ENCODE measurements around the gene C15orf62. TPM values are rescaled to one million over a fixed set of nuclear protein-coding genes. Genes with fewer than 3 reads are reported as not detected.

C15orf62 gene
- polyA plus RNA-seq, 1 donor from 2014 or later: not detected

DNA sequence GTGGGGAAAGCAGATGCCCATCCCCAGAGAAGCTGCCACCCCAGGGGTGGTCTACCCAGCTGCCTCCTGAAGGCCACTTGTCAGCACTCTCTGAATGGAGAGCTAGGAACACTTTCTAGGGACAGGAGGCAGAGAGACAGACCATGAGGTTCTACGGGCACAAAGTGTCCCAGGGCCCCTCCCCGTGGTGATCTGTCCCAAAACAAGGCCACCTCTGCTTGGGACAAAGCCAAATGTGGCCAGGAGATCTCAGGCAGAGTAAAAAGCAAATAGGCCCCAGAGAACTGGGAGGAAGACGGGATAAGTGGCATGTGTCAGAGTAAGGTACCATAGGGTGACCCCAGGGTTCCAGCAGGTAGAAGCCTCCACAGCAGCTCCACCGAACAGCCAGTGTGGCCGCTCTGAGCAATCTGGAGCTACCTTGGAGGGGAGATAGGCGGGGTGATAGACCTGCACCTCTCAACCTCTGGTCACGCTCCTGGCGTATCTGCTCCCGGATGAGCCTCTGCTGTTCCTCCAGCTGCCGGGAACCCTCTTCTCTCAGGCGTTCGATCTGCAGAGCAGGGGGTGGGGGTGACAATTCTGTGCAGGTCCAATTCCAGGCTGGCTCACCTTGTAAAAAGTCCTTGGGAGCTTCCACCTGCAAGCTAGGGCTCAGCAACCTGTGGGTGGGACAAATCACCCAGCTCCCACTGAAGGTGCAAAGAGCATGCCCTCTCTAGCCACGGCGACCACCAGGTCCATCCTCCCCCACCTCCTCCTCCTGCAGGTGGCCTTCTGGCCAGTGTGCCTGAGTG is 6.2 kb downstream of the C15orf62 start:
- no peaks in the 10 kb centered on the region for H3K9me2 ChIP-seq (ENCODE audit: insufficient read depth, low read length)
- H2AFZ ChIP-seq (ENCODE audit: low read depth, low read length): no peak overlapping the region
- H3K4me2 ChIP-seq (ENCODE audit: low read length): no peak overlapping the region
- no peak overlapping the region for H3K27ac ChIP-seq (ENCODE audit: low read length)
- H3F3A ChIP-seq (ENCODE audit: insufficient read depth, low read length, poor library complexity, severe bottlenecking): no peaks in the 10 kb centered on the region
- no peaks in the 10 kb centered on the region for H3K27me3 ChIP-seq (ENCODE audit: insufficient read depth, low read depth, low read length)
- H4K20me1 ChIP-seq (ENCODE audit: insufficient read depth): no peaks in the 10 kb centered on the region
- no peaks in the 10 kb centered on the region for H3K79me2 ChIP-seq (replicated peaks; ENCODE audit: insufficient read depth, low read length)
- no peak overlapping the region for H3K9ac ChIP-seq (ENCODE audit: low read length)
- H3K9me3 ChIP-seq (ENCODE audit: low read length): no peaks in the 10 kb centered on the region
- no peaks in the 10 kb centered on the region for H3K36me3 ChIP-seq (ENCODE audit: insufficient read depth, low read length)
- no peak overlapping the region for H3K4me3 ChIP-seq (ENCODE audit: low read length)
- no peak for TF ChIP-seq SMC3 (conservative IDR thresholded peaks at IDR 0.05; ENCODE audit: poor library complexity)
- TF ChIP-seq, protein P1, sequence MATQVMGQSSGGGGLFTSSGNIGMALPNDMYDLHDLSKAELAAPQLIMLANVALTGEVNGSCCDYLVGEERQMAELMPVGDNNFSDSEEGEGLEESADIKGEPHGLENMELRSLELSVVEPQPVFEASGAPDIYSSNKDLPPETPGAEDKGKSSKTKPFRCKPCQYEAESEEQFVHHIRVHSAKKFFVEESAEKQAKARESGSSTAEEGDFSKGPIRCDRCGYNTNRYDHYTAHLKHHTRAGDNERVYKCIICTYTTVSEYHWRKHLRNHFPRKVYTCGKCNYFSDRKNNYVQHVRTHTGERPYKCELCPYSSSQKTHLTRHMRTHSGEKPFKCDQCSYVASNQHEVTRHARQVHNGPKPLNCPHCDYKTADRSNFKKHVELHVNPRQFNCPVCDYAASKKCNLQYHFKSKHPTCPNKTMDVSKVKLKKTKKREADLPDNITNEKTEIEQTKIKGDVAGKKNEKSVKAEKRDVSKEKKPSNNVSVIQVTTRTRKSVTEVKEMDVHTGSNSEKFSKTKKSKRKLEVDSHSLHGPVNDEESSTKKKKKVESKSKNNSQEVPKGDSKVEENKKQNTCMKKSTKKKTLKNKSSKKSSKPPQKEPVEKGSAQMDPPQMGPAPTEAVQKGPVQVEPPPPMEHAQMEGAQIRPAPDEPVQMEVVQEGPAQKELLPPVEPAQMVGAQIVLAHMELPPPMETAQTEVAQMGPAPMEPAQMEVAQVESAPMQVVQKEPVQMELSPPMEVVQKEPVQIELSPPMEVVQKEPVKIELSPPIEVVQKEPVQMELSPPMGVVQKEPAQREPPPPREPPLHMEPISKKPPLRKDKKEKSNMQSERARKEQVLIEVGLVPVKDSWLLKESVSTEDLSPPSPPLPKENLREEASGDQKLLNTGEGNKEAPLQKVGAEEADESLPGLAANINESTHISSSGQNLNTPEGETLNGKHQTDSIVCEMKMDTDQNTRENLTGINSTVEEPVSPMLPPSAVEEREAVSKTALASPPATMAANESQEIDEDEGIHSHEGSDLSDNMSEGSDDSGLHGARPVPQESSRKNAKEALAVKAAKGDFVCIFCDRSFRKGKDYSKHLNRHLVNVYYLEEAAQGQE (IDR thresholded peaks at IDR 0.05; ENCODE audit: borderline replicate concordance): no peak
- no peak for TF ChIP-seq POLR2AphosphoS5 (IDR thresholded peaks at IDR 0.05)
- TF ChIP-seq, protein P2, sequence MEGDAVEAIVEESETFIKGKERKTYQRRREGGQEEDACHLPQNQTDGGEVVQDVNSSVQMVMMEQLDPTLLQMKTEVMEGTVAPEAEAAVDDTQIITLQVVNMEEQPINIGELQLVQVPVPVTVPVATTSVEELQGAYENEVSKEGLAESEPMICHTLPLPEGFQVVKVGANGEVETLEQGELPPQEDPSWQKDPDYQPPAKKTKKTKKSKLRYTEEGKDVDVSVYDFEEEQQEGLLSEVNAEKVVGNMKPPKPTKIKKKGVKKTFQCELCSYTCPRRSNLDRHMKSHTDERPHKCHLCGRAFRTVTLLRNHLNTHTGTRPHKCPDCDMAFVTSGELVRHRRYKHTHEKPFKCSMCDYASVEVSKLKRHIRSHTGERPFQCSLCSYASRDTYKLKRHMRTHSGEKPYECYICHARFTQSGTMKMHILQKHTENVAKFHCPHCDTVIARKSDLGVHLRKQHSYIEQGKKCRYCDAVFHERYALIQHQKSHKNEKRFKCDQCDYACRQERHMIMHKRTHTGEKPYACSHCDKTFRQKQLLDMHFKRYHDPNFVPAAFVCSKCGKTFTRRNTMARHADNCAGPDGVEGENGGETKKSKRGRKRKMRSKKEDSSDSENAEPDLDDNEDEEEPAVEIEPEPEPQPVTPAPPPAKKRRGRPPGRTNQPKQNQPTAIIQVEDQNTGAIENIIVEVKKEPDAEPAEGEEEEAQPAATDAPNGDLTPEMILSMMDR (IDR thresholded peaks at IDR 0.05; ENCODE audit: poor library complexity, severe bottlenecking): no peak
- no peak for TF ChIP-seq EZH2 (IDR thresholded peaks at IDR 0.05; ENCODE audit: borderline replicate concordance, insufficient read depth, low read length, poor library complexity, severe bottlenecking)
- no peak for TF ChIP-seq RAD21 (conservative IDR thresholded peaks at IDR 0.05)
- no peak for TF ChIP-seq EP300 (conservative IDR thresholded peaks at IDR 0.05; ENCODE audit: poor library complexity, severe bottlenecking)
- no peak for TF ChIP-seq TAF1 (IDR thresholded peaks at IDR 0.05; ENCODE audit: low read depth)
- TF ChIP-seq MXI1 (conservative IDR thresholded peaks at IDR 0.05; ENCODE audit: poor library complexity, severe bottlenecking): no peak

DNA sequence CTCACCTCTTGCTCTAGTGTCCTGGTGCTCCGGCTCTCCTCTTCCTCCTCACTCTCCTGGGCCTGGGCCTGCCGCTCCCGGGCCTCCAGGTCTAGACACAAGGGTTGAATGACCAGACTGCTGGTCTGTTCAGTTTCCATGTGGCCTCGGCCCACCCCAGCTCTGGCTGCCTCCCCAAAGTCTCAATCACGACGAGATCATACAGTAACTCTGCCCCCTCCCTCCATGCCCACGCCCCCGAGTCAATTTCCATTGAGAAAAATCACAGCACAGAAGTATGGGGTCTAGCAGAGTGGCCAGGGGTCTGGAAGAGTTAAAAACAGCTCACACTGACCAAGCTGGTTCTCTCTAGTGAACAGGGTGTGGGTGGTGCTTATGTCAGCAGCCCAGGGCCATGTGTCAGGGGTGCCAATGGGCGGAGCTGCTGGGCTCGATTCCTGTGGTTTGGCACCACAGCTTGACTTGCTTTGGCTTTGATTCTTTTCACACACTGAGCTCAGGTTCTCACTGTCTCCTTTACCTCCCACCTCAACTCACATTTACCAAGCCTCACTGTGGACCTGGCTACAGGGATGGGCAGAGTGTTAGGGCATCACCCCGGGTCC is 6.9 kb downstream of the C15orf62 start:
- no peak overlapping the region for H2AFZ ChIP-seq (ENCODE audit: low read depth, low read length)
- no peak overlapping the region for H3K27ac ChIP-seq (ENCODE audit: low read length)
- TF ChIP-seq TAF1 (IDR thresholded peaks at IDR 0.05; ENCODE audit: low read depth): no peak
- TF ChIP-seq EZH2 (IDR thresholded peaks at IDR 0.05; ENCODE audit: borderline replicate concordance, insufficient read depth, low read length, poor library complexity, severe bottlenecking): no peak
- TF ChIP-seq RAD21 (conservative IDR thresholded peaks at IDR 0.05): no peak
- no peak for TF ChIP-seq POLR2AphosphoS5 (IDR thresholded peaks at IDR 0.05)
- no peak for TF ChIP-seq EP300 (conservative IDR thresholded peaks at IDR 0.05; ENCODE audit: poor library complexity, severe bottlenecking)
- TF ChIP-seq, protein P1 (IDR thresholded peaks at IDR 0.05; ENCODE audit: borderline replicate concordance): no peak
- TF ChIP-seq, protein P2 (IDR thresholded peaks at IDR 0.05; ENCODE audit: poor library complexity, severe bottlenecking): no peak
- TF ChIP-seq SMC3 (conservative IDR thresholded peaks at IDR 0.05; ENCODE audit: poor library complexity): no peak
- no peak for TF ChIP-seq MXI1 (conservative IDR thresholded peaks at IDR 0.05; ENCODE audit: poor library complexity, severe bottlenecking)
- no peaks in the 10 kb centered on the region for H3F3A ChIP-seq (ENCODE audit: insufficient read depth, low read length, poor library complexity, severe bottlenecking)
- H3K4me2 ChIP-seq (ENCODE audit: low read length): no peak overlapping the region
- no peaks in the 10 kb centered on the region for H3K36me3 ChIP-seq (ENCODE audit: insufficient read depth, low read length)
- no peak overlapping the region for H3K4me3 ChIP-seq (ENCODE audit: low read length)
- H3K9me2 ChIP-seq (ENCODE audit: insufficient read depth, low read length): no peaks in the 10 kb centered on the region
- H3K79me2 ChIP-seq (replicated peaks; ENCODE audit: insufficient read depth, low read length): no peaks in the 10 kb centered on the region
- no peaks in the 10 kb centered on the region for H3K9me3 ChIP-seq (ENCODE audit: low read length)
- no peak overlapping the region for H3K9ac ChIP-seq (ENCODE audit: low read length)
- H3K27me3 ChIP-seq (ENCODE audit: insufficient read depth, low read depth, low read length): no peaks in the 10 kb centered on the region
- H4K20me1 ChIP-seq (ENCODE audit: insufficient read depth): no peaks in the 10 kb centered on the region

All from neural cell (in vitro differentiated cells).